HG02981 (cell line): Measurements from ENCODE around the gene EN2.

Source experiments
- ATAC-seq: cut with Tn5 transposase; IDR thresholded peaks from one replicate; pipeline ENCODE4 v1.9.1; 2021; ENCODE audit warnings: mild to moderate bottlenecking, moderate library complexity; ENCODE audit not compliant: unreplicated experiment

Gene EN2

GRCh38 chr7:155450558-155450969 is 7.4 kb upstream of the EN2 start:
- no peak for ATAC-seq

GRCh38 chr7:155450970-155451801 is 6.7 kb upstream of the EN2 start:
- ATAC-seq: no peak

GRCh38 chr7:155451840-155452239 is 6.1 kb upstream of the EN2 start:
- no peak for ATAC-seq

GRCh38 chr7:155452505-155453295 is 5.2 kb upstream of the EN2 start:
- no peak for ATAC-seq

- no peak for ATAC-seq
Observed at GRCh38 chr7:155453296-155454182, 4.4 kb upstream of the EN2 start.

GRCh38 chr7:155454183-155455112 is 3.5 kb upstream of the EN2 start:
- no peak for ATAC-seq

GRCh38 chr7:155455132-155455693 is 2.7 kb upstream of the EN2 start:
- no peak for ATAC-seq

GRCh38 chr7:155455776-155456737 is 1.9 kb upstream of the EN2 start:
- ATAC-seq: no peak

GRCh38 chr7:155456738-155457543 is 988 bp upstream of the EN2 start:
- ATAC-seq: no peak

- ATAC-seq: no peak
Observed at GRCh38 chr7:155457544-155458110, 302 bp upstream of the EN2 start.

GRCh38 chr7:155458878-155459699 is 1.2 kb downstream of the EN2 start:
- no peak for ATAC-seq

- ATAC-seq: no peak
Observed at GRCh38 chr7:155459700-155460461, 2.0 kb downstream of the EN2 start.

GRCh38 chr7:155460926-155461613 is 3.1 kb downstream of the EN2 start:
- ATAC-seq: no peak

GRCh38 chr7:155461631-155462030 is 3.7 kb downstream of the EN2 start:
- ATAC-seq: no peak

- no peak for ATAC-seq
Observed at GRCh38 chr7:155462163-155462735, 4.3 kb downstream of the EN2 start.
